ENCODE results near the gene C3orf70. TPM values are rescaled to one million over a fixed set of nuclear protein-coding genes. Genes with fewer than 3 reads are reported as not detected.

The C3orf70 gene
- total RNA-seq, 2 donors from 2014 or later: 2.6 to 3.4 TPM

- no peaks in the 10 kb centered on the region for H3K27me3 ChIP-seq
- TF ChIP-seq CTCF (IDR thresholded peaks at IDR 0.05): no peak
Measured at GRCh38 chr3:185103359-185104127, 49.3 kb downstream of the C3orf70 start.

GRCh38 chr3:185094697-185095096 is 58.2 kb downstream of the C3orf70 start:
- Histone ChIP-seq H3K36me3 (no peaks in the 10 kb centered on the region), H3K27ac (no peak overlapping the region), H3K27me3 (no peaks in the 10 kb centered on the region), H3K9me3 (no peaks in the 10 kb centered on the region), H3K4me3 (no peak overlapping the region), H3K4me1 (no peaks in the 10 kb centered on the region)
- no peak for TF ChIP-seq CTCF (IDR thresholded peaks at IDR 0.05)
- no peak for DNase-seq (ENCODE audit: low spot score)

More at GRCh38 chr3:185103359-185104127, 49.3 kb downstream of the C3orf70 start:
- H3K27ac ChIP-seq: no peak overlapping the region
- H3K36me3 ChIP-seq: no peaks in the 10 kb centered on the region
- peaks cover 0 to 20% of the 10 kb centered on the region in 2 donors for H3K9me3 ChIP-seq
- H3K4me3 ChIP-seq: no peak overlapping the region
- H3K4me1 ChIP-seq: no peaks in the 10 kb centered on the region
- DNase-seq (ENCODE audit: low spot score): no peak

- Histone ChIP-seq H3K4me1 (no peaks in the 10 kb centered on the region), H3K9me3 (no peaks in the 10 kb centered on the region), H3K36me3 (no peaks in the 10 kb centered on the region), H3K27ac (no peak overlapping the region), H3K4me3 (no peak overlapping the region), H3K27me3 (no peaks in the 10 kb centered on the region)
- no peak for TF ChIP-seq CTCF (IDR thresholded peaks at IDR 0.05)
- no peak for DNase-seq (ENCODE audit: low spot score)
Measured at GRCh38 chr3:185093116-185093515, 59.7 kb downstream of the C3orf70 start.

GRCh38 chr3:185090811-185091210 is 62.0 kb downstream of the C3orf70 start:
- H3K27me3 ChIP-seq: no peaks in the 10 kb centered on the region
- DNase-seq (ENCODE audit: low spot score): no peak
- H3K4me1 ChIP-seq: no peaks in the 10 kb centered on the region
- TF ChIP-seq CTCF (IDR thresholded peaks at IDR 0.05): no peak
- H3K27ac ChIP-seq: no peak overlapping the region
- H3K4me3 ChIP-seq: no peak overlapping the region
- H3K9me3 ChIP-seq: no peaks in the 10 kb centered on the region
- H3K36me3 ChIP-seq: no peaks in the 10 kb centered on the region

- Histone ChIP-seq H3K27me3 (no peaks in the 10 kb centered on the region), H3K27ac (no peak overlapping the region), H3K4me3 (no peak overlapping the region), H3K4me1 (no peaks in the 10 kb centered on the region), H3K9me3 (no peaks in the 10 kb centered on the region), H3K36me3 (no peaks in the 10 kb centered on the region)
- no peak for DNase-seq (ENCODE audit: low spot score)
- TF ChIP-seq CTCF (IDR thresholded peaks at IDR 0.05): no peak
Measured at GRCh38 chr3:185089751-185090150, 63.1 kb downstream of the C3orf70 start.

- DNase-seq (ENCODE audit: low spot score): no peak
- H3K36me3 ChIP-seq: no peaks in the 10 kb centered on the region
- no peaks in the 10 kb centered on the region for H3K4me1 ChIP-seq
- no peak overlapping the region for H3K27ac ChIP-seq
- H3K9me3 ChIP-seq: no peaks in the 10 kb centered on the region
- H3K27me3 ChIP-seq: no peaks in the 10 kb centered on the region
- TF ChIP-seq CTCF (IDR thresholded peaks at IDR 0.05): no peak
- no peak overlapping the region for H3K4me3 ChIP-seq
Measured at GRCh38 chr3:185089343-185089742, 63.5 kb downstream of the C3orf70 start.

Measured in right atrium auricular region (tissue), 2 donors.